Uterus (tissue), 4 donors: ENCODE measurements around the gene STK33. TPM values are rescaled to one million over a fixed set of nuclear protein-coding genes. Genes with fewer than 3 reads are reported as not detected.

Experiments used
- DNase-seq, 2 donors: peaks; one replicate each; pipeline ENCODE4 v3.0.0-alpha.2; 2019 to 2020
- H3K27ac ChIP-seq, 2 donors: fragments of 200-600 bp; sonication (generic); 1 replicate in 1 of 2; 2 replicates in 1 of 2; pipeline ENCODE4 v1.5.1; 2016 to 2018
- H3K27me3 ChIP-seq, 2 donors: fragments of 200-600 bp; sonication (generic); one replicate each; pipeline ENCODE4 v1.5.1; 2018 to 2019; ENCODE audit warnings: control low read depth in 1 of 2
- H3K36me3 ChIP-seq, 2 donors: fragments of 200-600 bp; sonication (generic); one replicate each; pipeline ENCODE4 v1.5.1; 2019; ENCODE audit warnings: control low read depth in 1 of 2
- H3K4me1 ChIP-seq, 2 donors: fragments of 200-600 bp; sonication (generic); one replicate each; pipeline ENCODE4 v1.5.1; 2018 to 2019; ENCODE audit warnings: control low read depth in 1 of 2
- H3K4me3 ChIP-seq, 2 donors: fragments of 200-600 bp; sonication (generic); 1 replicate in 1 of 2; 2 replicates in 1 of 2; pipeline ENCODE4 v1.5.1; 2018 to 2019; ENCODE audit warnings: mild to moderate bottlenecking in 1 of 2
- H3K9me3 ChIP-seq, 2 donors: fragments of 200-600 bp; sonication (generic); one replicate each; pipeline ENCODE4 v1.5.1; 2019; ENCODE audit warnings: control low read depth in 1 of 2
- POLR2A ChIP-seq, 2 donors: fragments of 450-650 bp; IDR thresholded peaks; one replicate each; pipeline ENCODE4 v1.6.1; 2016; ENCODE audit warnings: antibody characterized with exemption in 2 of 2, mild to moderate bottlenecking in 1 of 2, moderate library complexity in 1 of 2
- intact Hi-C: fragments of 100-400 bp; cut with DNase I; formaldehyde crosslinking; loops from one replicate; pipeline ENCODE4 v1.15.1; 2023; ENCODE audit warnings: low total_unique reads
- total RNA-seq, 4 donors: library from RNA; depleted of rRNA in 3 of 4; stranded (reverse); fragments of >200 nt in 3 of 4; gene quantifications; one replicate each; pipeline versions ENCODE4 v1.1.0 to v1.2.4, GENCODE V29; 2014 to 2023
- TF ChIP-seq, protein P1 (sequence below), 4 experiments: fragments of 200-600 bp in 2 of 4; fragments of 450-650 bp in 2 of 4; sonication (generic) in 2 of 4; IDR thresholded peaks; one replicate each; pipeline ENCODE4 v1.5.1; 2016 to 2019; ENCODE audit warnings: antibody characterized with exemption in 4 of 4, mild to moderate bottlenecking in 2 of 4, moderate library complexity in 1 of 4
- donor health status: DM: yes; HTN: yes; CAD: no.

The STK33 gene
- total RNA-seq, 4 donors from 2014 or later: 12.4 to 30.7 (median 30.2) TPM

DNA sequence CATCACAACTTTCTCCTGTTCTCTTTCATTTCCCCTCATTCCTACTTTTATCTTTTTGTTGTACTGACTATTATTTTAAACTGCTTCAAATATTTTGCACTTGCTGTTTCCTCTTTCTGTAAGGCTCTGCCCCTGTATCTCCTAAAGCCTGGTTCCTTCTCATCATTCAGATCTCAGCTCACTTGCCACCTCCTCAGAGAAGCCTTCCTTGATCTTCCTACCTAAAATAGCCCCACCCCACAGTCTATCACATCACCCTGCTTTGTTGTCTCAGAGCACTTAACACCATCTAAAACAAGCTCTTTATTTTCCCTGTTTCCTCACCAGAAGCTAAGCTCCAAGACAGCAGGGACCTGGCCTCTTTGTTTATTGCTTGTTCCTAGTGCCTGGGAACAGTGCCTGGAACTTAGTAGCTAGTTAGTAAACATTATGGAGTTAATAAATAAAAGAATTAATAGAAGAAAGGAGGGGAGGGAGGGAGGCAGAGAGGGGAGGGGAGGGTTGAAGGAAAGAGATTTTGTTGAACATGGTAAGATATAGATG lies 2.5 kb upstream of the STK33 start:
- DNase-seq: no peak
- H3K27ac ChIP-seq: no peak overlapping the region
- intact Hi-C loops: no loop called here
- H3K36me3 ChIP-seq: no peaks in the 10 kb centered on the region
- H3K4me3 ChIP-seq: no peak overlapping the region
- no peaks in the 10 kb centered on the region for H3K9me3 ChIP-seq
- no peaks in the 10 kb centered on the region for H3K4me1 ChIP-seq
- TF ChIP-seq POLR2A (IDR thresholded peaks at IDR 0.05): no peak
- TF ChIP-seq, protein P1, sequence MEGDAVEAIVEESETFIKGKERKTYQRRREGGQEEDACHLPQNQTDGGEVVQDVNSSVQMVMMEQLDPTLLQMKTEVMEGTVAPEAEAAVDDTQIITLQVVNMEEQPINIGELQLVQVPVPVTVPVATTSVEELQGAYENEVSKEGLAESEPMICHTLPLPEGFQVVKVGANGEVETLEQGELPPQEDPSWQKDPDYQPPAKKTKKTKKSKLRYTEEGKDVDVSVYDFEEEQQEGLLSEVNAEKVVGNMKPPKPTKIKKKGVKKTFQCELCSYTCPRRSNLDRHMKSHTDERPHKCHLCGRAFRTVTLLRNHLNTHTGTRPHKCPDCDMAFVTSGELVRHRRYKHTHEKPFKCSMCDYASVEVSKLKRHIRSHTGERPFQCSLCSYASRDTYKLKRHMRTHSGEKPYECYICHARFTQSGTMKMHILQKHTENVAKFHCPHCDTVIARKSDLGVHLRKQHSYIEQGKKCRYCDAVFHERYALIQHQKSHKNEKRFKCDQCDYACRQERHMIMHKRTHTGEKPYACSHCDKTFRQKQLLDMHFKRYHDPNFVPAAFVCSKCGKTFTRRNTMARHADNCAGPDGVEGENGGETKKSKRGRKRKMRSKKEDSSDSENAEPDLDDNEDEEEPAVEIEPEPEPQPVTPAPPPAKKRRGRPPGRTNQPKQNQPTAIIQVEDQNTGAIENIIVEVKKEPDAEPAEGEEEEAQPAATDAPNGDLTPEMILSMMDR (IDR thresholded peaks at IDR 0.05): no peak
- H3K27me3 ChIP-seq: no peaks in the 10 kb centered on the region

DNA sequence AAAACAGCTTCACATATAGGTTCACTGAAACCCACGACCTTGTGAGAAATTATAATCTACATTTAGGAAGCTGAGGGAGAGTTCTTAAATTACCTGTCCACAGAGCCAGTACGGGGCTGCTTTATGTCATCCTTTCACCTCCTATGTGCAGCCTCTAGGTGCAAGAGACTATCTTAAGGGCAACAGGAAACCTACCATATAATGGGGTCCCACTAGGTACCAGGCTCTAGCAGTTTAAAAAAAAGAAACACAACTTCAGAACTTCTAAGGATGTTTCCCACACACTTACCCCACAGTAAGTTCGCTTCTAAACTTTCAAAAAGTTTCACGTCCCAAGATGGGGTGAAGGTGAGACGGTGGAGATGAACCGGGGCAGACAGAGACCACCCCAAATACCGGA lies 573 bp downstream of the STK33 start:
- Histone ChIP-seq H3K9me3 (no peaks in the 10 kb centered on the region), H3K4me3 (peak overlapping the region; percentile 39 to 59), H3K4me1 (no peaks in the 10 kb centered on the region), H3K27me3 (no peaks in the 10 kb centered on the region), H3K27ac (peak overlapping the region; percentile 9 to 67), H3K36me3 (no peaks in the 10 kb centered on the region)
- intact Hi-C loops: no loop called here
- TF ChIP-seq, protein P1 (IDR thresholded peaks at IDR 0.05): no peak
- TF ChIP-seq POLR2A (IDR thresholded peaks at IDR 0.05): no peak
- no peak for DNase-seq

DNA sequence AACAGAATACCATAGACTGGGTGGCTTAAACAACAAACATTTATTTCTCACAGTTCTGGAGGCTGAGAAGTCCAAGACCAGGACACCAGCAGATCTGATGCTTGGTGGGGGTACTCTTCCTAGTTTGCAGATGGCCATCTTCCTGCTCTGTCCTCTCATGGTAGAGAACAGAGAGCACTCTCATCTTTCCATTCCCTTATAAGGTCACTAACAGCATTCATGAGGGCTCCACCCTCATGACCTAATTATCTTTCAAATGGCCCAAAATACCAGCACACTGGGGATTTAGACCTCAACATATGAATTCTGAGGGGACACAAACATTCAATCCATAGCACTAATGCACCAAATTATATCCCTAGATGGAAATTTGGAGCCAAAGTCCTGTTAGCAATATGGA lies 6.1 kb downstream of the STK33 start:
- Histone ChIP-seq H3K36me3 (no peaks in the 10 kb centered on the region), H3K27me3 (no peaks in the 10 kb centered on the region), H3K27ac (no peak overlapping the region), H3K9me3 (no peaks in the 10 kb centered on the region), H3K4me1 (no peaks in the 10 kb centered on the region), H3K4me3 (no peak overlapping the region)
- TF ChIP-seq, protein P1 (IDR thresholded peaks at IDR 0.05): no peak
- no peak for TF ChIP-seq POLR2A (IDR thresholded peaks at IDR 0.05)
- DNase-seq: no peak
- intact Hi-C loops: no loop called here

DNA sequence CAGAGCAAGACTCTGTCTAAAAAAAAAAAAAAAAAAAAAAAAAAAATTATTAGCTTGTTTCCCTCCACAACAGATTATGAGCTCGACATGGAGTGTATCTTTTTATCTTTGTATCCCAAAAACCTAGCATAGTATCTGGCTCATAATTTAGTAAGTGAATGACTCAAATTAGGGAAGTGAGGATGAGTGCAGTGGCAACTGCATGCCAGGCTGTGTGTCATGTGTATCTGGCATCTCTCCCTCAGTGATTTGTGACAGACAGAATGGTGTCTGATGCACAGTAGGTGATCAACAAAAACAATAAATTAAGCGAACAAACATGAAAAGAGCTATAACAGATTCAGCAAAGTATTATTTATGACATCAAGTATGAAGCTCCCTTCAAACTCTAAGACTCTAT lies 7.2 kb downstream of the STK33 start:
- TF ChIP-seq, protein P1 (IDR thresholded peaks at IDR 0.05): no peak
- no peak for TF ChIP-seq POLR2A (IDR thresholded peaks at IDR 0.05)
- no peak overlapping the region for H3K27ac ChIP-seq

DNA sequence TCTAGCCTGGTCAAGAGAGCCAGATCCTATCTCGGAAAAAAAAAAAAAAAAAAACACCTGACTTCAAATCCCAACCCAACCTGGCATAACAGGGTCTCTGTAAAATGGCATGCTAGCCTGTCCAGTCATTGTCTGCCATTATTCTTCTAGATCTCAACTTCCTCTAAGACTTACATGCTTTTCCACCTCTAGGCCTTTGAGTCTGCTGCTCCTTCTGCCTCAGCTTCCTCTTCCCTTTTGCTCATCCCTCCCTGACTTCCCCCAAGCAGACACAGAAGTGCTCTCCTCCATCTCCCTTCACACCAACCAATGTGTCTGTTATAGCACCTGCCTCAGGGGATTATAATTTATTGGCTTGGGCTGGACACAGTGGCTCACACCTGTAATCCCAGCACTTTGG lies 7.8 kb downstream of the STK33 start:
- Histone ChIP-seq H3K4me3 (no peak overlapping the region), H3K27ac (no peak overlapping the region), H3K27me3 (no peaks in the 10 kb centered on the region), H3K36me3 (no peaks in the 10 kb centered on the region), H3K9me3 (no peaks in the 10 kb centered on the region), H3K4me1 (no peaks in the 10 kb centered on the region)
- DNase-seq: no peak
- intact Hi-C loops: no loop called here
- TF ChIP-seq, protein P1 (IDR thresholded peaks at IDR 0.05): no peak
- TF ChIP-seq POLR2A (IDR thresholded peaks at IDR 0.05): no peak

More for the DNA sequence above, 7.2 kb downstream of the STK33 start:
- Histone ChIP-seq H3K27me3 (no peaks in the 10 kb centered on the region), H3K4me3 (no peak overlapping the region), H3K4me1 (no peaks in the 10 kb centered on the region), H3K36me3 (no peaks in the 10 kb centered on the region), H3K9me3 (no peaks in the 10 kb centered on the region)
- DNase-seq: no peak
- intact Hi-C loops: no loop called here
